ENCODE results near the gene ZNF30.
A peak's percentile ranks its signal among the peaks of the same experiment; 100 is the strongest.
"Not testable (repeated sequence)": the region's sequence is repeated elsewhere in the genome, so short reads cannot be mapped to it uniquely, and the experiment has no call there.

The ZNF30 gene

DNA sequence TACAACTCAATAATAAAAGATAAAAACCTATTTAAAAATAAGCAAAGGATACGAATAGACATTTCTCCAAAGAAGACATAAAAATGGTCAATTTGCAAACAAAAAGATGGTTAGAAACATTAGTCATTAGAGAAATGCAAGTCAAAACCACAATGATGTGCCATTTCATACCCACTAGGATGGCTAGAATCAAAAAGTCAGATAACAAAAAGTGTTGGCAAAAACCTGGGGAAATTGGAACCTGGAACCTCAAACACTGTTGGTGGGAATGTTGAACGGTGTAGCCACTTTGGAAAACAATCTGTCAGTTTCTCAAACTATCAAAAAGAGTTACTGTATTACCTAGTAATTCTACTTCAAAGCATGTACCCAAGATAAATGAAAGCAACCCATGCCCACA is 26.5 kb upstream of the ZNF30 start:
- H3K9me3 ChIP-seq (ENCODE audit: control insufficient read depth, low read length) = peaks cover 2% of the 10 kb centered on the region
- H3K36me3 ChIP-seq (ENCODE audit: control insufficient read depth, insufficient read depth, low read length) = no peaks in the 10 kb centered on the region
- no peak overlapping the region for H3K27ac ChIP-seq

DNA sequence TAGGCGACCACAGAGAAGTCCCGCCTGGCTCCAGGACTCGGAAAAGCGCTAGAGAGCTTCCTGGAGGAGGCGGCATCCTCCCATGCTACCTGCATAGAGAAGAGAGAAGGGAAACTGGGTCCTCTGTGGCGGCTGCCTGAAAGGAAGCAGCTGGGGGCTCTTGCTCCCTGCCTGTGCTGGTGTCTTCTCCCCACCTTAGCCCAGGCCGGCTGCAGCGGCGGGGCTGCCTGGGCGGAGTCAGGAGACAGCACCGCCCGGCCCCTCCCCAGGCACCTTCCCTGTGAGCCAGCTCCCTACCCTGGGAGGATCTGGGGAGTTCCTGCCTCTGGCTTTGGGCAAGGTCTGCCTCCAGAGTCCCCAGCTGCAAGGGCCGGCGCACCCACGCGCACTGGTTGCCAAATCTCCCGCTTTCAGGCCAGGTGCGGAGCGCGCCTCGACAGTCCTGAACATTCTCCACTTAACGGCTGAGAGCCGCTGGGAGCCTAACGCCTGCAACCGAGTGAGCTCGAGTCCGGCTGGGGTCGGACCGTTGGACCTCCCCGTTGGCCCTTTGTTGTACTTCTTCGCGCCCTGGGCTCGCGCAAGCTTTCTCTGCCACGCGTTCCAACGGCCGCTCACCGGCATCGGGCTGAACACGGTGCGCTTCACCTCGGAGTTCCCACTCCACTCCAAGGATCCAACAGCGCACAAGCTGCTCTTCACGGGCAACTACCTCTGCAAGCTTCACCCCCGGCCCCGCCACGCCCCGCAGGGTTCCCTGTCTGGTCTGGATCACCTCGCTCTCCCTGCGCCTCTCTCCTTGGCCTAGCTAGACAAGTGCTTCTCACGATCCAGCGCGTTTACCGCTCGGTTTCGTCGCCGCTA is 21.8 kb upstream of the ZNF30 start:
- Histone ChIP-seq H3K36me3 (ENCODE audit: control insufficient read depth, insufficient read depth, low read length) (no peaks in the 10 kb centered on the region), H3K4me3 (ENCODE audit: low read depth, low read length) (no peak overlapping the region), H3K4me1 (no peaks in the 10 kb centered on the region), H3K9me3 (ENCODE audit: control insufficient read depth, low read length) (peaks cover 2% of the 10 kb centered on the region), H3K4me2 (ENCODE audit: low read length) (peak overlapping the region; percentile 31), H3K9ac (no peak overlapping the region), H3K79me2 (no peaks in the 10 kb centered on the region), H3K27me3 (ENCODE audit: control insufficient read depth, insufficient read depth, low read length) (no peaks in the 10 kb centered on the region), H2AFZ (no peak overlapping the region), H3K27ac (no peak overlapping the region)
- no peak for TF ChIP-seq CTCF (IDR thresholded peaks at IDR 0.05)

More for the DNA sequence above, 26.5 kb upstream of the ZNF30 start:
- Histone ChIP-seq H3K9ac (no peak overlapping the region), H3K4me1 (no peaks in the 10 kb centered on the region), H3K79me2 (no peaks in the 10 kb centered on the region), H3K27me3 (ENCODE audit: control insufficient read depth, insufficient read depth, low read length) (no peaks in the 10 kb centered on the region), H2AFZ (no peak overlapping the region), H3K4me2 (ENCODE audit: low read length) (no peak overlapping the region), H3K4me3 (ENCODE audit: low read depth, low read length) (no peak overlapping the region)
- no peak for TF ChIP-seq CTCF (IDR thresholded peaks at IDR 0.05)

DNA sequence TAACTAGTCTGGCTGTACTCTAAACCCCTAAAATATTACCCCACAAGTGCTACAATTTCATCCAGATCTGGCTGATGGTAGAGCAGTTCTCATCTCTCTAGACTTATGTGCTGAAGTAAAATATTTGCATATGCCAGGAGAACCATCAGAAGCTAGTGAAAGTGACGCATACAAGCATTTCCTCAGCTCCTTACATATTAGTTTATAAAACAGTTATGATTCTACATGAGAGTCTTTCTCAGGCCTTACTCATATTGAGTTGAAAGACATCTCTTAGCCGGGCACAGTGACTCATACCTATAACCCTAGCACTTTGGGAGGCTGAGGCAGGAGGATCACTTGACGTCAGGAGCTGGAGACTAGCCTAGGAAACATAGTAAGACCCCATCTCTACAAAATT is 15.9 kb upstream of the ZNF30 start:
- Histone ChIP-seq H3K36me3 (ENCODE audit: control insufficient read depth, insufficient read depth, low read length) (no peaks in the 10 kb centered on the region), H3K9me3 (ENCODE audit: control insufficient read depth, low read length) (no peaks in the 10 kb centered on the region), H2AFZ (no peak overlapping the region), H3K9ac (no peak overlapping the region), H3K4me3 (ENCODE audit: low read depth, low read length) (no peak overlapping the region), H3K79me2 (no peaks in the 10 kb centered on the region), H3K27ac (no peak overlapping the region), H3K27me3 (ENCODE audit: control insufficient read depth, insufficient read depth, low read length) (no peaks in the 10 kb centered on the region), H3K4me1 (no peaks in the 10 kb centered on the region), H3K4me2 (ENCODE audit: low read length) (no peak overlapping the region)
- no peak for TF ChIP-seq CTCF (IDR thresholded peaks at IDR 0.05)

DNA sequence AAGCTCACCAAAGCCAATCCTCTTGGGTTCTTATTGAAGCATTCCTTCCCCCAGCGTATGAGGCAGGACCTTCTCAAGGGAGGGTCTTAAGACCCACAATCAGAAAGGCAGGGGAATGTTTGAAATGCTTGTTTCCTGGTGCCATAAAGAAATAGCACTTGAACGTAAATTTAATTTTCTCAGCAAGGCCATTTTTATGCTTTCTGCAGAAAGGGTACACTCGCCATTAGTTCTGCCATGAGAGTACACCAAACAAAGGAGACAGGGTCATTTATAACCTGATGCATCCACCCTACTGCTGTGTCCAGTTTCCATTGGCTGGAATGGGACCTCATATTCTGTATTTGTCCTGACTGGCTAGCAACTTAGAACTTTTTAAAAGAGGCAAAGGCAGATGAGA is 9.6 kb upstream of the ZNF30 start:
- H3K4me1 ChIP-seq; H3K4me2 ChIP-seq (ENCODE audit: low read length); H3K9ac ChIP-seq; H3K4me3 ChIP-seq (ENCODE audit: low read depth, low read length); H3K36me3 ChIP-seq (ENCODE audit: control insufficient read depth, insufficient read depth, low read length); H3K9me3 ChIP-seq (ENCODE audit: control insufficient read depth, low read length); H3K79me2 ChIP-seq; H3K27me3 ChIP-seq (ENCODE audit: control insufficient read depth, insufficient read depth, low read length); H3K27ac ChIP-seq; H2AFZ ChIP-seq: not testable (repeated sequence)

GRCh38 chr19:34918190-34918589 is 8.5 kb upstream of the ZNF30 start:
- Histone ChIP-seq H3K4me3 (ENCODE audit: low read depth, low read length) (no peak overlapping the region), H3K79me2 (no peaks in the 10 kb centered on the region), H3K9me3 (ENCODE audit: control insufficient read depth, low read length) (no peaks in the 10 kb centered on the region), H3K27ac (no peak overlapping the region), H3K4me2 (ENCODE audit: low read length) (no peak overlapping the region), H3K4me1 (no peaks in the 10 kb centered on the region), H3K27me3 (ENCODE audit: control insufficient read depth, insufficient read depth, low read length) (no peaks in the 10 kb centered on the region), H2AFZ (no peak overlapping the region), H3K36me3 (ENCODE audit: control insufficient read depth, insufficient read depth, low read length) (no peaks in the 10 kb centered on the region), H3K9ac (no peak overlapping the region)
- TF ChIP-seq CTCF (IDR thresholded peaks at IDR 0.05) = no peak

- not testable (repeated sequence) for H3K4me1 ChIP-seq; H3K9me3 ChIP-seq (ENCODE audit: control insufficient read depth, low read length); H3K36me3 ChIP-seq (ENCODE audit: control insufficient read depth, insufficient read depth, low read length); H3K4me3 ChIP-seq (ENCODE audit: low read depth, low read length); H3K9ac ChIP-seq; H2AFZ ChIP-seq; H3K27ac ChIP-seq; H3K27me3 ChIP-seq (ENCODE audit: control insufficient read depth, insufficient read depth, low read length); H3K79me2 ChIP-seq; H3K4me2 ChIP-seq (ENCODE audit: low read length)
Measured at GRCh38 chr19:34920090-34920786, 6.5 kb upstream of the ZNF30 start.
